Loucy (cell line): ENCODE data around the gene ENTPD1.

Experiments
- CTCF ChIP-seq: fragments of 200-600 bp; sonication (generic); conservative IDR thresholded peaks from 2 replicates; pipeline ENCODE4 v1.5.1; 2014; ENCODE audit warnings: mild to moderate bottlenecking, antibody characterized with exemption, low read length
- EZH2phosphoT487 ChIP-seq: fragments of 200-600 bp; IDR thresholded peaks from 2 replicates; pipeline ENCODE4 v1.6.1; 2018; ENCODE audit warnings: antibody characterized with exemption, mild to moderate bottlenecking, moderate library complexity, borderline replicate concordance

GRCh38 chr10:95792211-95792780, 36.3 kb downstream of the ENTPD1 start:
- TF ChIP-seq CTCF (no peak), EZH2phosphoT487 (no peak)
